T-helper 2 cell treated with Interferon-gamma antibody and Interleukin-4, amounts not matched to agents 5 μg/mL and 100 μg/mL, for 36 hours (primary cell): Measurements from ENCODE around the gene SRSF11.
"Not testable (repeated sequence)": the region's sequence is repeated elsewhere in the genome, so short reads cannot be mapped to it uniquely, and the experiment has no call there.

Source experiments
- DNase-seq: peaks from one replicate; pipeline ENCODE4 v3.0.0; 2021; ENCODE audit warnings: low spot score
- H3K27ac Mint-ChIP-seq: one replicate; pipeline ENCODE4 v1.8.0; 2021; ENCODE audit warnings: mild to moderate bottlenecking, mixed read lengths
- H3K27me3 Mint-ChIP-seq: one replicate; pipeline ENCODE4 v1.8.0; 2021; ENCODE audit warnings: low read depth, mixed read lengths
- H3K36me3 Mint-ChIP-seq: one replicate; pipeline ENCODE4 v1.8.0; 2021; ENCODE audit warnings: low read depth, mixed read lengths
- H3K4me1 Mint-ChIP-seq: one replicate; pipeline ENCODE4 v1.8.0; 2021; ENCODE audit warnings: low read depth, mixed read lengths
- H3K4me3 Mint-ChIP-seq: one replicate; pipeline ENCODE4 v1.8.0; 2022; ENCODE audit warnings: mild to moderate bottlenecking, moderate library complexity, mixed read lengths
- H3K9me3 Mint-ChIP-seq: one replicate; pipeline ENCODE4 v1.8.0; 2021; ENCODE audit warnings: mixed read lengths

The SRSF11 gene

GRCh38 chr1:70205434-70206118, 15.6 kb upstream of the SRSF11 start, which contains the start of gene LRRC40:
Gene LRRC40 (minus strand): TSS chr1:70205579. CDS start chr1:70205540, 39 bp downstream.
- peak within 1 kb of the TSS; percentile 100 for H3K4me3 Mint-ChIP-seq
- DNase-seq, result peak; percentile 97
- peak within 1 kb of the TSS; percentile 99 for H3K27ac Mint-ChIP-seq
- H3K27me3 Mint-ChIP-seq, result no peaks in the 10 kb centered on the region
- peaks cover 30% of the 10 kb centered on the region for H3K36me3 Mint-ChIP-seq
- H3K4me1 Mint-ChIP-seq, result peaks cover 54% of the 10 kb centered on the region
- no peaks in the 10 kb centered on the region for H3K9me3 Mint-ChIP-seq

- not testable (repeated sequence) for H3K9me3 Mint-ChIP-seq, H3K27me3 Mint-ChIP-seq, DNase-seq
- Mint-ChIP-seq H3K4me1 (peaks cover 57% of the 10 kb centered on the region), H3K27ac (peak overlapping the region; percentile 99), H3K36me3 (peaks cover 35% of the 10 kb centered on the region), H3K4me3 (peak overlapping the region; percentile 100)
Observed at GRCh38 chr1:70206833-70207232, 14.3 kb upstream of the SRSF11 start.

GRCh38 chr1:70207492-70207891, 13.7 kb upstream of the SRSF11 start:
- H3K27ac Mint-ChIP-seq, result peak overlapping the region; percentile 69
- no peaks in the 10 kb centered on the region for H3K27me3 Mint-ChIP-seq
- no peak for DNase-seq
- peaks cover 55% of the 10 kb centered on the region for H3K4me1 Mint-ChIP-seq
- H3K4me3 Mint-ChIP-seq, result peak overlapping the region; percentile 100
- H3K9me3 Mint-ChIP-seq, result no peaks in the 10 kb centered on the region
- peaks cover 35% of the 10 kb centered on the region for H3K36me3 Mint-ChIP-seq

GRCh38 chr1:70208292-70208691, 12.9 kb upstream of the SRSF11 start:
- Mint-ChIP-seq H3K4me1 (peaks cover 50% of the 10 kb centered on the region), H3K27ac (no peak overlapping the region), H3K36me3 (peaks cover 35% of the 10 kb centered on the region), H3K27me3 (no peaks in the 10 kb centered on the region), H3K9me3 (no peaks in the 10 kb centered on the region), H3K4me3 (peak overlapping the region; percentile 100)
- no peak for DNase-seq

- DNase-seq, result no peak
- no peak overlapping the region for H3K27ac Mint-ChIP-seq
- H3K36me3 Mint-ChIP-seq, result peaks cover 38% of the 10 kb centered on the region
- no peak overlapping the region for H3K4me3 Mint-ChIP-seq
- no peaks in the 10 kb centered on the region for H3K9me3 Mint-ChIP-seq
- H3K4me1 Mint-ChIP-seq, result peaks cover 36% of the 10 kb centered on the region
- no peaks in the 10 kb centered on the region for H3K27me3 Mint-ChIP-seq
Observed at GRCh38 chr1:70210820-70211219, 10.4 kb upstream of the SRSF11 start.

GRCh38 chr1:70211541-70211940, 9.6 kb upstream of the SRSF11 start:
- Mint-ChIP-seq H3K9me3 (no peaks in the 10 kb centered on the region), H3K4me1 (peaks cover 36% of the 10 kb centered on the region), H3K4me3 (peak overlapping the region; percentile 22), H3K27me3 (no peaks in the 10 kb centered on the region), H3K36me3 (peaks cover 38% of the 10 kb centered on the region), H3K27ac (peak overlapping the region; percentile 59)
- no peak for DNase-seq

GRCh38 chr1:70220015-70220414, 1.2 kb upstream of the SRSF11 start:
- H3K36me3 Mint-ChIP-seq, result peaks cover 45% of the 10 kb centered on the region
- H3K4me3 Mint-ChIP-seq, result peak overlapping the region; percentile 69
- no peak for DNase-seq
- H3K4me1 Mint-ChIP-seq, result peaks cover 39% of the 10 kb centered on the region
- no peaks in the 10 kb centered on the region for H3K9me3 Mint-ChIP-seq
- H3K27me3 Mint-ChIP-seq, result no peaks in the 10 kb centered on the region
- peak overlapping the region; percentile 87 for H3K27ac Mint-ChIP-seq

- peaks cover 41% of the 10 kb centered on the region for H3K4me1 Mint-ChIP-seq
- H3K36me3 Mint-ChIP-seq, result peaks cover 44% of the 10 kb centered on the region
- H3K9me3 Mint-ChIP-seq, result no peaks in the 10 kb centered on the region
- peak overlapping the region; percentile 97 for H3K27ac Mint-ChIP-seq
- peak overlapping the region; percentile 88 for H3K4me3 Mint-ChIP-seq
- no peak for DNase-seq
- no peaks in the 10 kb centered on the region for H3K27me3 Mint-ChIP-seq
Observed at GRCh38 chr1:70220517-70221237, 503 bp upstream of the SRSF11 start.

- Mint-ChIP-seq H3K4me3 (peak overlapping the region; percentile 88), H3K36me3 (peaks cover 46% of the 10 kb centered on the region), H3K9me3 (no peaks in the 10 kb centered on the region), H3K4me1 (peaks cover 58% of the 10 kb centered on the region), H3K27me3 (no peaks in the 10 kb centered on the region), H3K27ac (peak overlapping the region; percentile 52)
- DNase-seq, result no peak
Observed at GRCh38 chr1:70222716-70223235, 1.6 kb downstream of the SRSF11 start.

GRCh38 chr1:70224954-70225353, 3.8 kb downstream of the SRSF11 start:
- Mint-ChIP-seq H3K27ac (no peak overlapping the region), H3K27me3 (no peaks in the 10 kb centered on the region), H3K36me3 (peaks cover 55% of the 10 kb centered on the region), H3K4me3 (no peak overlapping the region), H3K4me1 (peaks cover 57% of the 10 kb centered on the region), H3K9me3 (no peaks in the 10 kb centered on the region)
- DNase-seq, result no peak

- H3K9me3 Mint-ChIP-seq, result no peaks in the 10 kb centered on the region
- H3K36me3 Mint-ChIP-seq, result peaks cover 69% of the 10 kb centered on the region
- no peak for DNase-seq
- peaks cover 48% of the 10 kb centered on the region for H3K4me1 Mint-ChIP-seq
- no peaks in the 10 kb centered on the region for H3K27me3 Mint-ChIP-seq
- H3K27ac Mint-ChIP-seq, result peak overlapping the region; percentile 77
- peak overlapping the region; percentile 38 for H3K4me3 Mint-ChIP-seq
Observed at GRCh38 chr1:70227439-70227838, 6.3 kb downstream of the SRSF11 start.

GRCh38 chr1:70228670-70229069, 7.5 kb downstream of the SRSF11 start:
- no peak overlapping the region for H3K4me3 Mint-ChIP-seq
- no peak overlapping the region for H3K27ac Mint-ChIP-seq
- DNase-seq, result no peak
- peaks cover 39% of the 10 kb centered on the region for H3K4me1 Mint-ChIP-seq
- peaks cover 70% of the 10 kb centered on the region for H3K36me3 Mint-ChIP-seq
- no peaks in the 10 kb centered on the region for H3K9me3 Mint-ChIP-seq
- no peaks in the 10 kb centered on the region for H3K27me3 Mint-ChIP-seq

- peaks cover 24% of the 10 kb centered on the region for H3K4me1 Mint-ChIP-seq
- no peak overlapping the region for H3K27ac Mint-ChIP-seq
- no peaks in the 10 kb centered on the region for H3K9me3 Mint-ChIP-seq
Observed at GRCh38 chr1:70231475-70231874, 10.3 kb downstream of the SRSF11 start.

GRCh38 chr1:70234733-70235132, 13.6 kb downstream of the SRSF11 start:
- no peak for DNase-seq
- Mint-ChIP-seq H3K36me3 (peaks cover 72% of the 10 kb centered on the region), H3K4me1 (peaks cover 6% of the 10 kb centered on the region), H3K27ac (no peak overlapping the region), H3K4me3 (no peak overlapping the region), H3K9me3 (no peaks in the 10 kb centered on the region), H3K27me3 (no peaks in the 10 kb centered on the region)

More at GRCh38 chr1:70231475-70231874, 10.3 kb downstream of the SRSF11 start:
- no peak for DNase-seq
- peaks cover 71% of the 10 kb centered on the region for H3K36me3 Mint-ChIP-seq
- H3K27me3 Mint-ChIP-seq, result no peaks in the 10 kb centered on the region
- no peak overlapping the region for H3K4me3 Mint-ChIP-seq
